Stomach smooth muscle (tissue), 2 donors: ENCODE measurements around the gene DENND10.
"Not testable (repeated sequence)": the region's sequence is repeated elsewhere in the genome, so short reads cannot be mapped to it uniquely, and the experiment has no call there.

ENCODE experiments used
- H3K27ac ChIP-seq: one replicate; pipeline ENCODE4 v1.7.0; 2013; ENCODE audit warnings: mild to moderate bottlenecking, low read length, inconsistent platforms
- H3K27me3 ChIP-seq, 2 donors: one replicate each; pipeline ENCODE4 v1.7.0; 2013; ENCODE audit warnings: low read length in 2 of 2; ENCODE audit not compliant: insufficient read depth in 2 of 2, control insufficient read depth in 1 of 2
- H3K36me3 ChIP-seq, 2 donors: one replicate each; pipeline ENCODE4 v1.7.0; 2013; ENCODE audit warnings: low read length in 2 of 2; ENCODE audit not compliant: control insufficient read depth in 2 of 2, insufficient read depth in 2 of 2
- H3K4me1 ChIP-seq: one replicate; pipeline ENCODE4 v1.7.0; 2013; ENCODE audit warnings: low read length; ENCODE audit not compliant: control insufficient read depth, insufficient read depth
- H3K4me3 ChIP-seq, 2 donors: one replicate each; pipeline ENCODE4 v1.7.0; 2013; ENCODE audit warnings: low read length in 2 of 2
- H3K9ac ChIP-seq, 2 donors: one replicate each; pipeline ENCODE4 v1.7.0; 2013; ENCODE audit warnings: low read length in 2 of 2, mild to moderate bottlenecking in 1 of 2
- H3K9me3 ChIP-seq, 2 donors: one replicate each; pipeline ENCODE4 v1.7.0; 2013; ENCODE audit warnings: low read length in 2 of 2; ENCODE audit not compliant: control insufficient read depth in 2 of 2
- donor health status: healthy.
- donor health status: Pancreatic carcinoma.

Gene DENND10

GRCh38 chr10:119100434-119101238 lies 3.3 kb upstream of the DENND10 start:
- no peaks in the 10 kb centered on the region for H3K27me3 ChIP-seq
- no peak overlapping the region for H3K27ac ChIP-seq
- H3K9ac ChIP-seq: no peak overlapping the region

GRCh38 chr10:119101366-119102098 lies 2.4 kb upstream of the DENND10 start:
- Histone ChIP-seq H3K4me3 (no peak overlapping the region), H3K9ac (no peak overlapping the region), H3K36me3 (no peaks in the 10 kb centered on the region), H3K27me3 (no peaks in the 10 kb centered on the region), H3K27ac (no peak overlapping the region), H3K4me1 (peaks cover 8% of the 10 kb centered on the region), H3K9me3 (no peaks in the 10 kb centered on the region)

More at GRCh38 chr10:119100434-119101238, 3.3 kb upstream of the DENND10 start:
- Histone ChIP-seq H3K36me3 (no peaks in the 10 kb centered on the region), H3K4me3 (no peak overlapping the region), H3K4me1 (peaks cover 8% of the 10 kb centered on the region), H3K9me3 (no peaks in the 10 kb centered on the region)

- H3K27ac ChIP-seq: no peak overlapping the region
- H3K9me3 ChIP-seq: no peaks in the 10 kb centered on the region
- peaks cover 8% of the 10 kb centered on the region for H3K4me1 ChIP-seq
- no peak overlapping the region for H3K9ac ChIP-seq
- no peak overlapping the region for H3K4me3 ChIP-seq
- no peaks in the 10 kb centered on the region for H3K27me3 ChIP-seq
- peaks cover 0 to 2% of the 10 kb centered on the region in 2 donors for H3K36me3 ChIP-seq
These were observed 541 bp upstream of the DENND10 start for GRCh38 chr10:119103241-119103902.

- H3K4me3 ChIP-seq: peak overlapping the region; percentile 82 to 91
- peaks cover 0 to 2% of the 10 kb centered on the region in 2 donors for H3K36me3 ChIP-seq
- H3K27me3 ChIP-seq: no peaks in the 10 kb centered on the region
- H3K9me3 ChIP-seq: no peaks in the 10 kb centered on the region
- peak overlapping the region; percentile 60 to 69 for H3K9ac ChIP-seq
- peaks cover 8% of the 10 kb centered on the region for H3K4me1 ChIP-seq
- H3K27ac ChIP-seq: no peak overlapping the region
These were observed 722 bp downstream of the DENND10 start for GRCh38 chr10:119104654-119105015.

- H3K9ac ChIP-seq: peak overlapping the region; percentile 60 to 69
- no peaks in the 10 kb centered on the region for H3K27me3 ChIP-seq
- no peak overlapping the region for H3K27ac ChIP-seq
- peaks cover 8% of the 10 kb centered on the region for H3K4me1 ChIP-seq
- H3K36me3 ChIP-seq: peaks cover 0 to 2% of the 10 kb centered on the region in 2 donors
- peak overlapping the region; percentile 82 to 91 for H3K4me3 ChIP-seq
- no peaks in the 10 kb centered on the region for H3K9me3 ChIP-seq
These were observed 1.2 kb downstream of the DENND10 start for GRCh38 chr10:119105155-119105554.

- H3K4me3 ChIP-seq, H3K27ac ChIP-seq, H3K27me3 ChIP-seq, H3K9me3 ChIP-seq, H3K36me3 ChIP-seq, H3K4me1 ChIP-seq, H3K9ac ChIP-seq: not testable (repeated sequence)
These were observed 2.0 kb downstream of the DENND10 start for GRCh38 chr10:119105899-119106298.

- H3K27ac ChIP-seq, H3K9ac ChIP-seq, H3K27me3 ChIP-seq, H3K9me3 ChIP-seq, H3K36me3 ChIP-seq, H3K4me3 ChIP-seq, H3K4me1 ChIP-seq: not testable (repeated sequence)
These were observed 3.2 kb downstream of the DENND10 start for GRCh38 chr10:119107106-119107505.

- not testable (repeated sequence) for H3K27me3 ChIP-seq, H3K9me3 ChIP-seq, H3K4me3 ChIP-seq, H3K27ac ChIP-seq, H3K9ac ChIP-seq, H3K4me1 ChIP-seq, H3K36me3 ChIP-seq
These were observed 3.9 kb downstream of the DENND10 start for GRCh38 chr10:119107771-119108170.

- peaks cover 8% of the 10 kb centered on the region for H3K4me1 ChIP-seq
- no peak overlapping the region for H3K4me3 ChIP-seq
- H3K9me3 ChIP-seq: no peaks in the 10 kb centered on the region
- H3K27ac ChIP-seq: no peak overlapping the region
- H3K9ac ChIP-seq: no peak overlapping the region
- H3K27me3 ChIP-seq: no peaks in the 10 kb centered on the region
- H3K36me3 ChIP-seq: peaks cover 5 to 12% of the 10 kb centered on the region in 2 donors
These were observed 8.1 kb downstream of the DENND10 start for GRCh38 chr10:119112056-119112455.

GRCh38 chr10:119113751-119114732 lies 10.1 kb downstream of the DENND10 start:
- peak overlapping the region in 1 of 2 donors; percentile 8 for H3K4me3 ChIP-seq
- H3K9ac ChIP-seq: peak overlapping the region in 1 of 2 donors; percentile 9
- H3K9me3 ChIP-seq: no peaks in the 10 kb centered on the region
- H3K27me3 ChIP-seq: no peaks in the 10 kb centered on the region
- H3K36me3 ChIP-seq: peaks cover 10 to 19% of the 10 kb centered on the region in 2 donors
- peak overlapping the region; percentile 49 for H3K27ac ChIP-seq
- H3K4me1 ChIP-seq: peaks cover 8% of the 10 kb centered on the region
